Measurements from ENCODE around the gene PRPF6.

GRCh38 chr20:64027981-64028685 is 47.2 kb downstream of the PRPF6 start:
- TF ChIP-seq, protein P1, sequence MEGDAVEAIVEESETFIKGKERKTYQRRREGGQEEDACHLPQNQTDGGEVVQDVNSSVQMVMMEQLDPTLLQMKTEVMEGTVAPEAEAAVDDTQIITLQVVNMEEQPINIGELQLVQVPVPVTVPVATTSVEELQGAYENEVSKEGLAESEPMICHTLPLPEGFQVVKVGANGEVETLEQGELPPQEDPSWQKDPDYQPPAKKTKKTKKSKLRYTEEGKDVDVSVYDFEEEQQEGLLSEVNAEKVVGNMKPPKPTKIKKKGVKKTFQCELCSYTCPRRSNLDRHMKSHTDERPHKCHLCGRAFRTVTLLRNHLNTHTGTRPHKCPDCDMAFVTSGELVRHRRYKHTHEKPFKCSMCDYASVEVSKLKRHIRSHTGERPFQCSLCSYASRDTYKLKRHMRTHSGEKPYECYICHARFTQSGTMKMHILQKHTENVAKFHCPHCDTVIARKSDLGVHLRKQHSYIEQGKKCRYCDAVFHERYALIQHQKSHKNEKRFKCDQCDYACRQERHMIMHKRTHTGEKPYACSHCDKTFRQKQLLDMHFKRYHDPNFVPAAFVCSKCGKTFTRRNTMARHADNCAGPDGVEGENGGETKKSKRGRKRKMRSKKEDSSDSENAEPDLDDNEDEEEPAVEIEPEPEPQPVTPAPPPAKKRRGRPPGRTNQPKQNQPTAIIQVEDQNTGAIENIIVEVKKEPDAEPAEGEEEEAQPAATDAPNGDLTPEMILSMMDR (IDR thresholded peaks at IDR 0.05) = no peak
- TF ChIP-seq POLR2A (IDR thresholded peaks at IDR 0.05) (no peak), POLR2AphosphoS5 (IDR thresholded peaks at IDR 0.05) (no peak), EP300 (IDR thresholded peaks at IDR 0.05) (no peak)

Data from suprapubic skin (tissue), 4 donors.